ENCODE results near the gene TTC7B.
A peak's percentile ranks its signal among the peaks of the same experiment; 100 is the strongest.

The TTC7B gene

DNA sequence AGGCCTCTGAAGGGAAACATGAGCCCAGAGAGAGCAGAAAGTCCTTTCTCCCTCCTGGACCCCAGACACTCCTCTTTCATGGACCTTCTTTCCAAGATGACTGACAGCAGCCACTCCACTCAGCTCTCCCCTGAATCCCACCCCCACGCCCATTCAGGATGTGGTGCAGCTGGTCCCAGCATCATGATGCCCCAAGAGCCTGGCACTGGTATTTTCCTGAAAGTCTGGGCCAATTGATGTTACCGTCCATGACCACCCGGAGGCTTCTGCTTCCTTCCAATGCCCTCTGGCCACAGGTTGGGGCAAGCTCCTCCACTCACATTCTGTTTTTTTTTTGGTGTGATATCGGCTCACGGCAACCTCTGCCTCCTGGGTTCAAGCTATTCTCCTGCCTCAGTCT is 306.8 kb downstream of the TTC7B start:
- no peak for DNase-seq
- in situ Hi-C loops (cut with HindIII; ENCODE audit: low pct_ligation_motif_present, low pct_unique_long_range_greater_than_20kb, low sequenced_read_pairs) = no loop called here

DNA sequence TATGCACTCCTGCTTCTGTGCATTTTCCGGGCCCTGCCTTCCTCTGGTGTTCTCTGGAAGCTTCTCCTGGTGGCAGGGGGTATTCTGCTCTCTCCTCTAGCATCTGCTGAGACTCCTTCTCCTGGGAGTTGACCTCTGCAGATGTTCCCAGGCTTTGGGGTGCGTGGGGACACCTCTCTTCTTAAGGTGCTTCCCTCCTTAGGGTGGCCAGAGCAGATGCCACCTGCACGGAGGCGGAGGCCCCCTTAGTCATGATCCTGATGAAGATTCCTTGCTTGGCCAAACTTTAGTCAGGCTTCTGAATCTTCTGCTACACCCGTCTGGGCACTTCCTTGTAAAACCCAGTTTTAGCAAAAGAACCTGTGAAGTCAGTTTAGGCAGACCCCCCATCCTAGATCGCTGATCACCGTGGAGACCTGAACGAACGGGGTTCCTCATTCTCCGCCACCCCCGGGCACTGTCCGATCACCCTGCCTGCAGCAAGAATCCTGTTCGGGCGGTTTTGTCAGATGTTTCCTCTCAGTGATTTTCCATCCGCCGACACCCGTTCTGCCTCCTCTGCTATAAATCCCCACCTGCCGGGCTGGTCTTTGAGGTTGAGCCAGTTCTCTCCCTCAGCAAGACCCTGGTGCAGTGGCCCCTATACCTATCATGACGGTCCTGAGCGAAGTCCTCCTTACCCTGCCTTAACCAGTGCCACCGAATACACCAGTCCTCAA is 307.5 kb downstream of the TTC7B start:
- in situ Hi-C loops (cut with HindIII; ENCODE audit: low pct_ligation_motif_present, low pct_unique_long_range_greater_than_20kb, low sequenced_read_pairs) = no loop called here
- DNase-seq = no peak

DNA sequence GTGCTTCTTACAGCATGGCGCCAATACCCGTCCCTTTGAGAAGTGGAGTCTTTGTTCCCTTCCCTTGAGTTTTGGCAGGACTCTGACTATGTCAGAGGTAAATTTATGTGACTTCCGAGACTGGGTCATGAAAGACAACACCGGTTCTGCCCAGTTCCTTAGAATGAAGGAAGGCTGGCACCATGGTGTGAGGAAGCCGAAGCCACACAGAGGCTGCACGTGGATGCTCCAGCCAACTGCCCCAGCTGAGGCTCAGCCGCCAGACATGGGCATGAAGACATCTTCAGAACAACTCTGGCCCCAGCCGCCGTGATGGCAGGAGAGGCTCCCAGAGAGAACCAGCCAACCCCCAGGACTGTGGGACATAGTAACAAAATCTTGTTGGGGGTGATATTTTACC is 308.2 kb downstream of the TTC7B start:
- DNase-seq = no peak
- in situ Hi-C loops (cut with HindIII; ENCODE audit: low pct_ligation_motif_present, low pct_unique_long_range_greater_than_20kb, low sequenced_read_pairs) = no loop called here

DNA sequence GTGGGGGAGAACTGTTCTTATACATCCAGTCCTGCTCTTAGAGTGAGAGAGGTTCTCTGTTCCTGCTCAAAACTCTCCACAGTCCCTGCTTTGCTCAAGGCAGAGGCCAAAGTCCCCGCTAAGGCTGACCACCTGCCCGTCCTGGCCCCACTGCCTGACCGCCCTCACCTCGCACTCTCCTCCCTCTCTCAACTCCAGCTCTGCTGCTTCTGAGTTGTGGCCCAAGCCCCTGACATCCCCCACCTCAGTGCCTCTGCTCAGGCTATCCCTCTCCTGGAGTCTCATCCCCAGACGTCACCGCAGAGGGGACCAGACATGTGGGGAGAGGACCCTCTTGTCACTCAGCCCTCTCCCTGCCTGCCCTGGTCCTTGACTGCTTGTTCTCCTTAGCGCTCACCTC is 308.8 kb downstream of the TTC7B start:
- no peak for DNase-seq
- in situ Hi-C loops (cut with HindIII; ENCODE audit: low pct_ligation_motif_present, low pct_unique_long_range_greater_than_20kb, low sequenced_read_pairs) = no loop called here

DNA sequence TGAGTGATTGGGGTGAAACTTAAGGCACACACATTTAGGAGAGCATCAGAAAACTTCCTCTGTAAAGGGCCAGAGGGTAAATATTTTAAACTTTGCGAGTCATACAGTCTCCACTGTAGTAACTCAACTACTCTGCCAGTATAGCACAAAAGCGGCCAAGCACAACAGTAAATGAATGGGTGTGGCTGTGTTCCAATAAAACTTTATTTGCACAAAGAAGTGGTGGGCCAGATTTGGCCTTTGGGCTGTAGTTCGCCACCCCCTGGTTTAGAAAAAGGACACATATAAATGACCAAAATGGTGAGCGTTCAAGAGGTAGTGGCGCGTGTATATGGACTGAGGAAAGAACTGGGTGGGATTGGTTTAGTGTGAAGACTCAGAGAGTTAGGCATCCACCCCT is 309.5 kb downstream of the TTC7B start:
- no peak for DNase-seq
- in situ Hi-C loops (cut with HindIII; ENCODE audit: low pct_ligation_motif_present, low pct_unique_long_range_greater_than_20kb, low sequenced_read_pairs) = no loop called here

DNA sequence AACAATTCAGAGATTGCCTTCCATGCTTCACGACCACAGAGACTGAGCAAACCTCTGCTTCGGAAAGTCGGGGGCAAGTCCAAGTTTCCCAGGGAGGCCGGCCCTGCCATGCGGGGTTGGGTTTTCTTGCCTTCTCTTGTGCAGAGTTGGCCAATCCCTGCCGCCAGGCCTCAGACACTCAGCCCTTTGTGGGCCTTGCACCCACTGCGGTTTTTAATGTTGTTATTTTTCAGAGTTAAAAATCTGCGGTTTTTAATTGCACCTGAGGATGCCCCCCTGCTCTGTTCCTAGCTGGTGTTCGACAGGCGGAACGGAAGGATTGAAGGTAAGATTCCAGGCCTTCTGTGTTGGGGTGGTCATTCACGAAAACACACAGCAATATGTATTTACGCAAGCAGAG is 310.7 kb downstream of the TTC7B start:
- DNase-seq = no peak
- in situ Hi-C loops (cut with HindIII; ENCODE audit: low pct_ligation_motif_present, low pct_unique_long_range_greater_than_20kb, low sequenced_read_pairs) = no loop called here

DNA sequence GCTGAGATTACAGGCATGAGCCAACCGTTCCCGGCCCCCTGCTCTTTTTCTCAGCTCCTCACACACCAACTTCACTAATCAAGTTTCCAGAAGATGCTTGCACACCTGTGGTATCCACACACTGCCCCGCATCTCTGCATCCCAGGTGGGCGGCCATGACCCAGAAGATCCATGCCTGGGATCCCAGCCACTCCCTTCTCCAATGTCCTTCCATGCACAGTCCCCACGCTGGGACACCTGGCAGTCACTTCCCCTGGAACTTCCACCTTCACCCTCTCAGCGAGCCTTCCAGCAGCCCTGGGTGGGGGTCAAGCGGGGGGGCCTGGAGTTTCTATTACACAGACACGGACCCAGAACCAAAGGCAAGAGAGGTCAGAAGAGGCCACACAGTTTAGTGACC is 311.6 kb downstream of the TTC7B start:
- in situ Hi-C loops (cut with HindIII; ENCODE audit: low pct_ligation_motif_present, low pct_unique_long_range_greater_than_20kb, low sequenced_read_pairs) = no loop called here
- no peak for DNase-seq

DNA sequence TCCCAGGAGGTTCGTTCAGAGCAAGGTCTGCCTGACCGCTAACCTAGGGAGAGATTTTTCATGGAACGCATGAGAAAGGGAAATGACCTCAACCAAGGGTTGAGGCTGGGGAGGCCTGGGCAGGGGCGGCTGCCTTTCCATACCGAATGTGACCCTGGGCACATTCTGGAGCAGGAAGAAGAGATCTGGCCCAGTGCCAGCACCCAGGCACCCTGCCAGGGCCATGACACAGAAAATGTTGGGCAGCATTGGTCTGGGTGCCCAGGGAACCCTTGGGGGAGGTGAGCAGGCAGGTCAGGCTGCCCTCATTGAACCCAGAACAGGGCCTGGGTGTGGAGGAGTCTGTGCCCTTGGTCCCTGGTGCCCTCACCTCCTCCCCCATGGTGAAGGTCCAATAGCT is 312.6 kb downstream of the TTC7B start:
- no peak for DNase-seq
- in situ Hi-C loops (cut with HindIII; ENCODE audit: low pct_ligation_motif_present, low pct_unique_long_range_greater_than_20kb, low sequenced_read_pairs) = no loop called here

DNA sequence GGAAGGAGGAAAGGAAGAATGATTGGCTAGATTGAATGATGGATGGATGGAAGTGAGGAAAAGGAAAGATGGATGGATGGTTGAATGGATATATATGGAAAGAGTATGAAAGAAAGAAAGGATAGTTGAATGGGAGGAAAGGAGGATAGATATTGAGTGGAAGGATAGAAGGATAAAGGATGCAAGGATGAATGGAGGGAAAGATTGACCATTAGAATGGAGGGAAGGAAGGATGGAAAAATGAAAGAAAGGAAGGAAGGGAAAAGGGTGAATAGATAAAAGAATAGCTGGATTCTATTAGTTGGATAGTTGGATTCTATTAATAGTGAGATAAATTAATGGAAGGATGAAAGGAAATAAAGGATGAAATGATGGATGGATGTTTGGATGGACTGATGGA is 313.5 kb downstream of the TTC7B start:
- in situ Hi-C loops (cut with HindIII; ENCODE audit: low pct_ligation_motif_present, low pct_unique_long_range_greater_than_20kb, low sequenced_read_pairs) = no loop called here
- no peak for DNase-seq

DNA sequence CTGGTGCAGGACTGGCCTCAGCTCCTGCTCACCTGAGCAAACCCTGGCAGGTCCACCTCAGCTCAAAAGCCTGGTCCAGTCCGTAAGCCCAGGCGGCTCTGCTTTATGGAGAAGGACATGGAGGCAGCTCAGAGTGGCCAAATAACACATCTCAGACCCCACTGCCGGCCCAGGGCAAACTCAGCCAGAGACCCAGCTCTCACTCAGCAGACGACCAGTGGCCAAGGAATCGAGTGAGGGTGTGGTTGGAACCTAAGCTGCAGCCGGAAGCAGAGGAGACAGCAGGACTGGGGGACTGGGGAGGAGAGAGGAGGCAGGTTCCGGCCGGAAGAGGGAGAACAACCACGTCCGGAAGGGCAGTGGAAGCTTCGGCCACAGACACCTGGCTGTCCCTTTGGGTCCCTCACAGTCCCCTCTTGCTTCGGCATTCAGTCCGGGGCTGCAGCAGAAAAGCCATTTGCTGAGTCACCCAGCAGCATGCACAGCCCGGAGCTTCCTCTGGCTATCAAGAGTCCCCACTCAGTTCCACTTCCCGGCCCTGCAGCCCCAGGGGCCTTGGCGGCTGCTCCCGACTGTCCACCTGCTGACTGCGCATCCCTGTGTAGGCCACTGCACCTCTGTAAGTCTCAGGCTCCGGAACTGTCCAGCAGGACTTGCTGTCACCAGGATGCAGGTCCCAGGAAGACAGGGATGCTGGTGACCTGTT is 315.4 kb downstream of the TTC7B start:
- no peak for DNase-seq
- in situ Hi-C loops (cut with HindIII; ENCODE audit: low pct_ligation_motif_present, low pct_unique_long_range_greater_than_20kb, low sequenced_read_pairs) = no loop called here

DNA sequence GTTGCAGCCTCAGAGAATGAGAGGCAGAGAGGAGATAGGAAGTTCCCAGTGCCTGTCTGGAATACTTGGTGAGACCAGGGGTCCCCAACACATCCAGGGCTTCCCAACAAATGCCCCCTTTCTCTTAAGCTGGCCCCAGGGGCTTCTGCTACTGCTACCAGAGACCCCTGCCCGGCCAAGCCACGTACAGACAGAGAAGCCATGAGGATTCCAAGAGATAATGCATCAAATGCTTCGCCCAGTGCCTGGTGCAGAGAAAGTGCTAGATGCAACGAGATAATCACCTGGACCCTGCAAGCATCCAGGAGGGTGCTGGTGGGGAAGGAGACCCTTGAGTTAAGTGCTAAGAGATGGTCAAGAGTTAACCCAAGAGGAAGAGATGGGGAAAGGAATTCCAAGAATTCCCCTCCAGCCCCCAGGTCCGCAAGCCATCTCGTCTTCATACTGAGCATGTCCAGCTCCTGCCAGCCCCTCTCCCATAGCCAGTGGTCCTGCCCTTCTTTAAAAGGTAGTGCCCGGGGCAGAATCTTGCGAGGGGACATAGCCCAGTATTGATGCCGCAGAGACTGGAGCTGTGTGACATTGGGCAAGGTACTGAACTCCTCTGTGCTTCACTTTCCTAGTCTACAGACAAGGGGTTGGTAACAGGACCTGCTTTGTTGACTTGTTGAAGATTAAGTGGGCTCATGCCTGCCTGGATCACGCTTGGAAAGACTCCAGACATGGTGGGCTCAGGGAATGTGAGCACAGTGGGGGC is 316.1 kb downstream of the TTC7B start:
- in situ Hi-C loops (cut with HindIII; ENCODE audit: low pct_ligation_motif_present, low pct_unique_long_range_greater_than_20kb, low sequenced_read_pairs) = no loop called here
- DNase-seq = no peak

DNA sequence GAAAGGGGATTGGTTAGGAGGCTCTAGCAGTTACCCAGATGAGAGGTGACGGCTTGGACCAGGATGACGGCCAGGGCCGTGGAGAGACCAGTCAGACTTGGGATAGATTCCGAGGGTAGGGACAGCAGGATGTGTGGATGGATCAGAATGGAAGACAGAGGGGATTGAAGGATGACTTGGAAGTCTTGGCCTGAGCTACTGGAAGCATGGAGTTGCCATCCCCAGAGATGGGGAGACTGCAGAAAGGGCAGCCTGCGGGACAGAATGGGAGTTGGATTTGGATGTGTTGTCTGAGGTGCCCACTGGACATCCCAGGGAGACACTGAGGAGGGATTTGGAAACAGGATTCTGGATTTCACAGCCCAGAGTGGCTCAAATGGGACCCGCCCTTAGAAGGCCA is 317.1 kb downstream of the TTC7B start:
- in situ Hi-C loops (cut with HindIII; ENCODE audit: low pct_ligation_motif_present, low pct_unique_long_range_greater_than_20kb, low sequenced_read_pairs) = no loop called here
- DNase-seq = no peak

DNA sequence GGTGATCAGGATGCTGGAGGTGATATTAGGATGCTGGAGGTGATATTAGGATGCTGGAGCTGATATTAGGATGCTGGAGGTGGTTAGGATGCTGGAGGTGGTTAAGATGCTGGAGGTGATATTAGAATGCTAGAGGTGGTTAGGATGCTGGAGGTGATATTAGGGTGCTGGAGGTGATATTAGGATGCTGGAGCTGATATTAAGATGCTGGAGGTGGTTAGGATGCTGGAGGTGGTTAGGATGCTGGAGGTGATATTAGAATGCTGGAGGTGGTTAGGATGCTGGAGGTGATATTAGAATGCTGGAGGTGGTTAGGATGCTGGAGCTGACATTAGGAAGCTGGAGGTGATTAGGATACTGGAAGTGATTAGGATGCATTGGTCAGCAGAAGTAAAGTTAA is 318.0 kb downstream of the TTC7B start:
- no peak for DNase-seq
- in situ Hi-C loops (cut with HindIII; ENCODE audit: low pct_ligation_motif_present, low pct_unique_long_range_greater_than_20kb, low sequenced_read_pairs) = no loop called here

DNA sequence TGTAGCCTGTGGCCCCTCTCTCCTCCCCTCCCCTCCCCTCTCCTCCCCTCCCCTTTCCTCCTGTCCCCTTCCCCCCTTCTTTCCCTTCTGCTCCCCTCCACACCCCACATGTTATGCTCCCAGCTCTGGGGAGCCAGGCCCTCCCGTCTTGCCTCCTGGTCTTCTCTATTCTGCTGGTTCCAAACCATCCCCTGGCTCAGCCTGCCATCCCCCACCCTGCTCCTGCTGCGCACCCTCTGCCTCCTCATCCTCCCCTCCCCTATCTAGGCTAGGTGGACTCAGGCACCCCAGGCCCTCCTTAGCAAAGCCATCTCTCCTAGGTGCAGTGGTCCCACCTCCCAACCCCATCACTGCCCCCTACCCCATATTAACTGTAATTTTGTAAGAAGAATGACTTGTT is 319.9 kb downstream of the TTC7B start:
- no peak for DNase-seq
- in situ Hi-C loops (cut with HindIII; ENCODE audit: low pct_ligation_motif_present, low pct_unique_long_range_greater_than_20kb, low sequenced_read_pairs) = no loop called here

DNA sequence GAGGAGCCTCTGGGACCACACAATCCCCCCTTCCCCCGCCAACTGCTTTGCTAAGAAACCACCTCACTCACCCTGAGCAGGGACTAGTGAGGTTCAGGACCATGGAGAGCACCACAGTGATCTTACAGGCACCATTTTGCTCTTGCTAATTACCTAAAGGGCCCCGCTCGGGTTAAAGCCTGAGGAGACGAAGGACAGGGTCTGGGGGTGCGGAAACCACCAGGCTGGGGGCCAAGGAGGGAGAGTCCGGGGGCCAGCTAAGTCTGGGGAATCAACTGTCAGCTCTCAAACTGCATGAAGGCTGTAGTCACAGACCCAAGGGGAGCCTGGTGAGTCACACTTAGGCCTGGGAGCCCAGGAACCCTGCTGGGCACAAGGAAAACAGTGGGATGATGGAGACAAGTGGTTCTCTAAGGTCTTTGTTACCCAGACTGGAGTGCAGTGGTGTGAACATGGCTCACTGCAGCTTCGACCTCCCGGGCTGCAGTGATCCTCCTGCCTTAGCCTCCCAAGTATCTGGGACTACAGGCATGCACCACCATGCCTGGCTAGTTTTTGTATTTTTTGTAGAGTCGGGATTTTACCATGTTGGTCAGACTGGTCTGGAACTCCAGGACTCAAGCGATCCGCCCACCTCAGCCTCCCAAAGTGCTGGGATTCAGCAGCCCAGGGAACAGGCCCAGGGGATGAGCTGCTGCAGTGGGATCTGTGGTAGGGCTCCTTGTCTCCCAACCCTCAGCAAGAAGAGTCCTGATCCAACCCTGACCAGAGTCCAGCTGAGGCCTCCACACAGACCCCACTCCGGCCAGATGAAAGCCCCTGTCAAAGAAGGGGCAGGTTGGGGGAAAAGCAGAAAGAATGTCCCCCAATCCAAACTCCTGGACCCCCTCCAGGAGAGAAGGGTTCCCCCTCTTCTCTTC is 320.6 kb downstream of the TTC7B start:
- DNase-seq = peak; percentile 69
- in situ Hi-C loops (cut with HindIII; ENCODE audit: low pct_ligation_motif_present, low pct_unique_long_range_greater_than_20kb, low sequenced_read_pairs) = no loop called here

DNA sequence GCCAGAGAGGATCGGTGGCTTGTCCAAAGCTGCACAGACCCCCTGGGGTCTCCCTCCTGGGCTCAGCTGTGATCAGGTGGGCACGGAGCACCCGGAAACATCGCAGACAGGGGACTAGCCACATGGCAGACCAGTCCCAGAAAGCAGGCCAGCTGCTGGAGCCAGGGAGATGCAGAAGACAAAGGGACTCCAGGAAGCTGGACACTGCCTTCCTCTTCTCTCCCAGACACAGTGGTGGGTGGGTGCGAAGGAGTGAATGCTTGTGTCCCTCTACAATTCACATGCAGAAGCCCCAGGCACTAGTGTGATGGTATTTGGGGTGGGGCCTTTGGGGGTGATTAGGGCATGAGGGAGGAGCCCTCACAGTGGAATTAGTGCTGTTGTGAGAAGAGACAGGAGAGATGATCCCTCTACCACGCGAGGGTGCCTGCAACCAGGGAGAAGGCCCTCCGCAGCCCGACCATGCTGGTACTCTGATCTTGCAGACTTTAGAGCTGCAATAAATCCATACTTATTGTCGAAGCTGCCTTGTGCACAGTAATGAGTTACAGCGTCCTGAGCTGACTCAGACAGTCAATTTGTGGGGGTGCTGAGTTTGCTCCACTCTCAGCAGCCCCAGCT is 324.2 kb downstream of the TTC7B start:
- no peak for DNase-seq
- in situ Hi-C loops (cut with HindIII; ENCODE audit: low pct_ligation_motif_present, low pct_unique_long_range_greater_than_20kb, low sequenced_read_pairs) = no loop called here

DNA sequence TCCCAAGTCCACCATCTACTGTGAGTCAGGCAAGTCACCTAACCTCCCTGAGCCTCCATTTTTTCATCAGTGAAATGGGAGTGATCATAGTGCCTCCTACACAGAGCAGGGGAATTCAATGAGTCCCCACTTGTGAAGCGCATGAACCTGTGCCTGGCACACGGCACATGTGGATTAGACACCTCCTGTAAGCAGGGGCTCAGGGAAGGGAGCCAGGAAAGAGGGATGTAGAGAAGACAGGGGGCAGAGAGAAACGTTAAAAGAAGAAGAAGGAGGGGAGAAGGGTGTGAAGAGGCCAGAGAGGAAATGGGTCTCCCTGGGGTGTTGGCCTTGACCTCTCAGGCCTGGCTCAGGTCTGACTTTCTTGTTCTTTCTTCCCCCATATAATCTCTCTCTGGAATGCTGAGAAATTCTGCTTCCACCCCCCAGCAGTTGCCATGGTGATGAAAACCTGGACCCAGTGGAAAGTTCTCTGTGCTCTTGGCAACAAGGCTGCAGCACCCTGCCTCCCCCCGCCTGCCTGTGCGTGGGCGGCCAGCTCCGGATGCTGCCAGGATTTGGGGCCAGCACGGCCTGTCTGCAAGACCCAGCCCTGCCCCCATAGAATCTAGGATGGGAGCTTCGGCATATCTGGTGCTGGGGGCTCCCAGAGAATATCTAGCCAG is 324.9 kb downstream of the TTC7B start:
- DNase-seq = no peak

DNA sequence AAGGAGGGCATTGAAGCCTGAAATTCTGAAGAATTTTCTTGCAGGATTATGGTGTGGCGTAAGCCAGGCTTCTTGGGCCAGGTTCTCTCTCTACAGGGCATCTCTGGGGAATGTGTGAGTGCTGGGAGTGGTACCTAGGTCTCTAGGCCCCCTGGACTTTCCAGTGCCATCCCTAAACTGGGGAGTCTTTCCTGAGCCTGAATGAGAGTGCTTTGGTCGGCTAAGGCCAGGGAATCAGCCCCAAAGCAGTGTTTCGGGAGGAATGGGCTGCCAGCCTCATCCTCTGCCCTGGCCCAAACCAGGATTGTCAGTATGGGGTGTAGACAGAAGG is 325.5 kb downstream of the TTC7B start:
- no peak for DNase-seq
- in situ Hi-C loops (cut with HindIII; ENCODE audit: low pct_ligation_motif_present, low pct_unique_long_range_greater_than_20kb, low sequenced_read_pairs) = no loop called here

More for the DNA sequence above, 324.9 kb downstream of the TTC7B start:
- in situ Hi-C loops (cut with HindIII; ENCODE audit: low pct_ligation_motif_present, low pct_unique_long_range_greater_than_20kb, low sequenced_read_pairs) = no loop called here
